Epithelial cell of proximal tubule (primary cell): ENCODE measurements around the gene WDR33. TPM values are rescaled to one million over a fixed set of nuclear protein-coding genes. Genes with fewer than 3 reads are reported as not detected.

ENCODE experiments used
- DNase-seq: peaks from one replicate; pipeline ENCODE4 v3.0.0-alpha.2; 2011; ENCODE audit warnings: low read depth
- H3K4me3 ChIP-seq: 2 replicates; pipeline ENCODE4 v1.5.1; 2011; ENCODE audit warnings: low read depth, mild to moderate bottlenecking, low read length
- CTCF ChIP-seq: conservative IDR thresholded peaks from 2 replicates; pipeline ENCODE4 v1.5.1; 2012; ENCODE audit warnings: low read depth, mild to moderate bottlenecking, low read length
- total RNA-seq: library from RNA; depleted of rRNA; stranded (reverse); fragments of >200 nt; gene quantifications from 2 replicates; pipeline ENCODE4 v1.2.3, GENCODE V29; 2015

The WDR33 gene
- total RNA-seq, 1 donor from 2014 or later, result 12.3 TPM

GRCh38 chr2:127670957-127671290 is 140.0 kb downstream of the WDR33 start:
- no peak for DNase-seq
- no peak for TF ChIP-seq CTCF
- H3K4me3 ChIP-seq, result no peak overlapping the region

- TF ChIP-seq CTCF, result no peak
- H3K4me3 ChIP-seq, result no peak overlapping the region
- no peak for DNase-seq
Observed at GRCh38 chr2:127670055-127670956, 140.7 kb downstream of the WDR33 start.

GRCh38 chr2:127669056-127669455 is 141.9 kb downstream of the WDR33 start:
- H3K4me3 ChIP-seq, result no peak overlapping the region
- no peak for DNase-seq
- no peak for TF ChIP-seq CTCF

- no peak for TF ChIP-seq CTCF
- no peak for DNase-seq
- no peak overlapping the region for H3K4me3 ChIP-seq
Observed at GRCh38 chr2:127665267-127665893, 145.6 kb downstream of the WDR33 start.

GRCh38 chr2:127664895-127665225 is 146.1 kb downstream of the WDR33 start:
- H3K4me3 ChIP-seq, result no peak overlapping the region
- no peak for TF ChIP-seq CTCF
- no peak for DNase-seq

GRCh38 chr2:127664065-127664894 is 146.7 kb downstream of the WDR33 start:
- DNase-seq, result no peak
- no peak for TF ChIP-seq CTCF
- peak overlapping the region; percentile 21 for H3K4me3 ChIP-seq
